Neural progenitor cell (in vitro differentiated cells): ENCODE results near the gene HDC.

Experiments
- CTCF ChIP-seq: fragments of 200-600 bp; sonication (generic); IDR thresholded peaks from 2 replicates; pipeline ENCODE4 v1.5.1; 2017; ENCODE audit warnings: antibody characterized with exemption, mild to moderate bottlenecking
- EZH2 ChIP-seq: fragments of 200-600 bp; sonication (generic); IDR thresholded peaks from 2 replicates; pipeline ENCODE4 v1.6.1; 2017; ENCODE audit warnings: antibody characterized with exemption, mild to moderate bottlenecking, moderate library complexity
- EZH2phosphoT487 ChIP-seq: fragments of 200-600 bp; sonication (generic); IDR thresholded peaks from 2 replicates; pipeline ENCODE4 v1.6.1; 2017; ENCODE audit warnings: antibody characterized with exemption

DNA sequence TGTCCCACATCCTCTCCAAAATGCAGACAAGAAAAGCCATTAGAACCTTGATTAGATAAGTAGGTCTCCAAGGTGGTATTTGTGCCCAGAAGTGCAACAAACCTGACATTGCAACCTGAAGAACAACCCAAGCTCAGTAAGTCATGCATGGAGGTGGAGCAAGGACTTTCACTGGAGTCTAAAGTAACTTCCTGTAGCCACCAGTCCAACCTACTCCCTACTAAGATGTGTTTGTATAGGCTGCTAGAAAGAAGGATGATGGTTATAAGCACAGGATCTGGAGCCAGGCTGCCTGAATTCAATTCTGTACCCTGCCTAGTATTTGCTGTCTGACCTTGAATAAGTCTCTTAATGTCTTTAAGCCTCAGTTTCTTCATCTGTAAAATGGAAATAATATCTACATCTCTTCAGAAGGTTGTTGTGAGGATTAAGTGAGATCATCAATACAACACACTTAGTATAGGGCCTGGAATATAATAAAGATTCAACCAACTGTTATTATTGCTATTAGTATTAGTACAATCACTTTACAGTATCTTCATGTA is 32.3 kb downstream of the HDC start:
- TF ChIP-seq CTCF, result no peak
- no peak for TF ChIP-seq EZH2
- TF ChIP-seq EZH2phosphoT487, result no peak
